IgD-negative memory B cell (primary cell): ENCODE measurements around the gene P2RX3. TPM values are rescaled to one million over a fixed set of nuclear protein-coding genes. Genes with fewer than 3 reads are reported as not detected.
A peak's percentile ranks its signal among the peaks of the same experiment; 100 is the strongest.

ENCODE experiments used
- H3K27ac Mint-ChIP-seq, 3 donors: one replicate each; pipeline ENCODE4 v1.8.0; 2020 to 2022; ENCODE audit warnings: mild to moderate bottlenecking in 3 of 3, mixed read lengths in 3 of 3, moderate library complexity in 1 of 3
- H3K27me3 Mint-ChIP-seq: one replicate; pipeline ENCODE4 v1.8.0; 2021; ENCODE audit warnings: mixed read lengths
- H3K36me3 Mint-ChIP-seq: one replicate; pipeline ENCODE4 v1.8.0; 2020; ENCODE audit warnings: mild to moderate bottlenecking, mixed read lengths
- H3K4me1 Mint-ChIP-seq, 3 donors: one replicate each; pipeline ENCODE4 v1.8.0; 2020 to 2022; ENCODE audit warnings: mixed read lengths in 3 of 3, mild to moderate bottlenecking in 1 of 3
- H3K4me3 Mint-ChIP-seq, 4 donors: one replicate each; pipeline ENCODE4 v1.8.0; 2020 to 2022; ENCODE audit warnings: mild to moderate bottlenecking in 4 of 4, mixed read lengths in 4 of 4, moderate library complexity in 3 of 4
- H3K9me3 Mint-ChIP-seq, 3 donors: one replicate each; pipeline ENCODE4 v1.8.0; 2020 to 2021; ENCODE audit warnings: mixed read lengths in 3 of 3, mild to moderate bottlenecking in 1 of 3
- polyA plus RNA-seq: library from polyadenylated mRNA; unstranded; fragments of 300-500 nt; fragmentation: Illumina TruSeq; gene quantifications from one replicate; pipeline ENCODE4 v1.2.3, GENCODE V29; 2021

The P2RX3 gene
- polyA plus RNA-seq, 1 donor from 2014 or later: not detected

DNA sequence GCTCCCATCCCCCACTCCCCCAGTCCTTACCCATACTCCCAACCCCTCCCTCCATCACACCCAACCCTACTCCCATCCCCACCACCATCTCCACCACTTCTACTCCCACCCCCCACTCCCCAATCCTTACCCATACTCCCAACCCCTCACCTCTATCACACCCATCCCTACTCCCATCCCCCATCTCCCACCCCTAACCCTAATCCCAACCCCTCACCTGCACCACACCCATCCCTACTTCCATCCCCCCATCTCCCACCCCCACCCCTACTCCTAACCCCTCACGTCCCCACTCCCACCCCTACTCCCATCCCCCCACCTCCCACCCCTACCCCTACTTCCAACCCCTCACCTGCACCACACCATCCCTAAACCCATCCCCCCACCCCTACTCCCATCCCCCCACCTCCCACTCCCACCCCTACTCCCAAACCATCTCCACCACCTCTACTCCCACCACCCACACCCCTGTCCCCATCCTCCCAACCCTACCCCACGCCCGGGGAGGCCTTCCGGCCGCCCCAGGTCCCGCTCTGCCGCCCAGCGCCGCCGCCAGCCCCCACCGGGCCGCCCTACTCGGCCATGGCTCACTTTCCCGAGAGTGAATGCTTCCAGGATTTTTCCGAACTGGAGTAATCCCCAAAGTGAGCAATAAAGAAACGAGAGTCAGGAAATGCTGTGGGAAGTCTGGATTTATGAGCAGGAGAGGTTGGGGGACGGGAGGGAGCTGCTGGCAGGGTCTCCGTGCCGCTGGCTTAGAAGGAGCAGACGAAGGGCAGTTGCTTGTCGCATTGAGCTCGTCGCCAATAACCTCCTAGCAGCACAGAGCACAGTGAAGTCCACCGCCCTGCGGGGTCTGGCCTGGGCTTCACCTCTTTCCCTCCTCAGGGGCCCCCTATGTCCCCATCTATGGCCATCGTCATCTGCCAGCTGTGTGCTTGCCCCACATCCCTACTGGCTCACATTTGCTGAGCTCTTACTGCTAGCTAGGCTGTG lies 38.2 kb downstream of the P2RX3 start:
- Mint-ChIP-seq H3K4me1 (no peaks in the 10 kb centered on the region), H3K4me3 (no peak overlapping the region), H3K36me3 (no peaks in the 10 kb centered on the region), H3K27me3 (peaks cover 5% of the 10 kb centered on the region), H3K9me3 (peaks cover 0 to 3% (median 0%) of the 10 kb centered on the region in 3 donors), H3K27ac (no peak overlapping the region)

GRCh38 chr11:57377107-57377506 lies 39.0 kb downstream of the P2RX3 start:
- Mint-ChIP-seq H3K4me1 (no peaks in the 10 kb centered on the region), H3K4me3 (no peak overlapping the region), H3K36me3 (no peaks in the 10 kb centered on the region), H3K9me3 (peaks cover 0 to 3% (median 0%) of the 10 kb centered on the region in 3 donors), H3K27me3 (peaks cover 8% of the 10 kb centered on the region), H3K27ac (no peak overlapping the region)

- Mint-ChIP-seq H3K27ac (no peak overlapping the region), H3K27me3 (peaks cover 15% of the 10 kb centered on the region), H3K9me3 (peaks cover 0 to 3% (median 0%) of the 10 kb centered on the region in 3 donors), H3K4me3 (no peak overlapping the region), H3K4me1 (no peaks in the 10 kb centered on the region), H3K36me3 (no peaks in the 10 kb centered on the region)
Observed at GRCh38 chr11:57378186-57378585, 40.0 kb downstream of the P2RX3 start.

DNA sequence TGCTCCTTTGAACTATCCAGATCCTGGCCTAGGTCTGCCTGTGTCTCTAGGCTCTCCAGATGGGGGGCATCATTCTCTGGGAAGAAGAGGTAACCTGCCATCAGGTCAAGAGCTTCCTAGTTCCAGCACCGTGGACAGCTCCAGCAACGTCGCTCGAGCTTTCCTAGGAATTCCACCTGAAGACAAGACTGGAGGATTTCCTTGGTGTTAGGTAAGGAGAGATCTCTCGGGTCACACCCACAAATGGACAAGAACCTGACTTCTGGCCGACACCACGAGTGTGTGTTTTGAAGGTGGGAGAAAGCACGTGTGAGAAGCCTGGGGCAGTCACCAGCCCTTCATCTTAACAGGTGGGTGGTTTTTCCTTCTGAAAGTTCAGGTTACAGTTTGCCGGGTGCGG lies 41.6 kb downstream of the P2RX3 start:
- H3K4me3 Mint-ChIP-seq: no peak overlapping the region
- peaks cover 15% of the 10 kb centered on the region for H3K27me3 Mint-ChIP-seq
- no peaks in the 10 kb centered on the region for H3K36me3 Mint-ChIP-seq
- no peak overlapping the region for H3K27ac Mint-ChIP-seq
- H3K9me3 Mint-ChIP-seq: peaks cover 0 to 3% (median 2%) of the 10 kb centered on the region in 3 donors
- no peaks in the 10 kb centered on the region for H3K4me1 Mint-ChIP-seq

DNA sequence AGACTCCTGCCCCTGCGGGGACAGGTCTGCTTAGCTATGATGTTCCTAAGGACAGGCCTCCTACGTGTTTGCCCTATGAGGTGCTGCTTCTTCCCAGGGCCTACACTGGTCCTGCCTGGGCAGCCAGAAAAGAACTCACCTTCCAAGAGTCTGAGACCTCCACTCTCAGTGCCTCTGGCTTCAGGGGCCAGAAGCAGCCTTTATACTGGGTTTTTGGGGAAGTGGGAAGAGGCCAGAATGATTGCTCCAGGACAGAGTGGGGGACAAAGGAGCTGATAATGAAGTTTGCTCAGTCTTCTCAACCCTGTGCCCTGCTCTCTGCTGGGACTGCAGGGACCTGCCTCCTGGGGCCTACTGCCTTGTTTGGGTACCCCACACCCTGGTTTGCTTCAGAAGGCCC lies 42.8 kb downstream of the P2RX3 start, which contains the start of gene PRG3:
PRG3 (minus strand) TSS at position 176 of the 400 bp plus-strand sequence. CDS start 442 bp downstream, outside the sequence.
- Mint-ChIP-seq H3K9me3 (peaks cover 0 to 3% (median 2%) of the 10 kb centered on the region in 3 donors), H3K36me3 (no peaks in the 10 kb centered on the region), H3K4me1 (no peaks in the 10 kb centered on the region), H3K27me3 (peaks cover 15% of the 10 kb centered on the region), H3K27ac (no peak within 1 kb of the TSS), H3K4me3 (no peak within 1 kb of the TSS)

DNA sequence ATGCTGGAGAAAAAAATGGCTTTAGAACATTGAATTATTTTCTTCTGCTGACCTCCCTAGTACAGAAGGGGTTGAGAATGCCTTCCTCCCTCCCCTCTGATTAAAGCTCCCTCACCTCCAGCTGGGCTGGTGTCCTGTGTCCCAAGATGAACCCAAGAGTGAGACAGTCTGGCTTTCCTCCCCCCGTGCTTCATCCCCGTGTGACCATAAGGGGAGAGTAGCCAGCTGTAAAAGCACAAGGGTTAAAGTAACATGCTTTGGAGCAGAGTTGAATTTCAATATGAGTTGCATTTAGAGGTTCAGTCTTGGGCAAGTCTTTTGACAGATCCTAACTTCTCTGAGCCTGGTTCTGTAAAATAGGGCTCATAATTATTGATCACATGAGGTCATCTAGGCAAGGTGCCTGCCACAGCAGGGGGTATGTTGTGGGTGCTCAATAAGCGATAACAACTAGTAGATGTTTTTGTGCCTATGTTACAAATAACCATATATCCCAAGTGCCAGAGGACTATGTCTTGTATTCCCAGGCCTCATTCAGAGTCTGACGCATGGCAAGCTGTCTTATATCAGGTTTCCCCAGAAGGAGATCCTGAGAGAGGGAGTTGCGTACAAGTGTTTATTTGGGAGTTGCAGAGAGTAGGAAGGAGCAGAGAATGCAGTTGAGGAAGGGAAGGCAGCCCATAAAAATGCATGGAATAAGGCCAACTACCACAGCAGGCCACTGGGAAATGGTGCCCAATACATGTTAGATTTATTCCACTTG lies 48.2 kb downstream of the P2RX3 start:
- Mint-ChIP-seq H3K4me1 (no peaks in the 10 kb centered on the region), H3K36me3 (no peaks in the 10 kb centered on the region), H3K4me3 (no peak overlapping the region), H3K27ac (no peak overlapping the region), H3K27me3 (peaks cover 10% of the 10 kb centered on the region), H3K9me3 (peaks cover 0 to 2% (median 0%) of the 10 kb centered on the region in 3 donors)

- Mint-ChIP-seq H3K4me1 (no peaks in the 10 kb centered on the region), H3K9me3 (peaks cover 0 to 2% (median 0%) of the 10 kb centered on the region in 3 donors), H3K4me3 (no peak overlapping the region), H3K27me3 (peaks cover 5% of the 10 kb centered on the region), H3K36me3 (no peaks in the 10 kb centered on the region), H3K27ac (peak overlapping the region in 1 of 3 donors; percentile 31)
Observed at GRCh38 chr11:57387289-57388030, 49.3 kb downstream of the P2RX3 start.

DNA sequence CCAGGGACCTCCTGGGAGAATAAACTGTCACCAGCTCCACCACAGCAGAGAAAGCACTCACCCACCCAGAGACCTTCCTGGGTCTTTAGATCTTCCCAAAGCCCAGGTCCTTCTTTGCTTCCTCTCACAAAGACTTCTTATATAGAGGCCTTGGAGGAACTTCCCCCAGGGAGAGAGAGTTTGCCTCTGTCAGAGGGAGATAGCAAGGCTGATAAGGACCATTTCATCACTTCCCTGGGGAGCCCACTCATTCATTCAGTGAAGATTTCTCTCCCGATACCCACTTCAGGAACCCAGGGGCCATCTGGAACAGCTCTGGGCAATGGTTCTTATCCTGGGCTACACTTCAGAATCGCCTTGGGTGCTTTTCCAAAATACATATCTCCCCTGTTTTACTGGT lies 52.4 kb downstream of the P2RX3 start, which contains the start of gene PRG2:
PRG2 (minus strand) TSS at position 116 of the 400 bp plus-strand sequence. CDS start 706 bp downstream, outside the sequence.
- Mint-ChIP-seq H3K9me3 (no peaks in the 10 kb centered on the region), H3K36me3 (no peaks in the 10 kb centered on the region), H3K27ac (no peak within 1 kb of the TSS), H3K27me3 (no peaks in the 10 kb centered on the region), H3K4me1 (no peaks in the 10 kb centered on the region), H3K4me3 (no peak within 1 kb of the TSS)

DNA sequence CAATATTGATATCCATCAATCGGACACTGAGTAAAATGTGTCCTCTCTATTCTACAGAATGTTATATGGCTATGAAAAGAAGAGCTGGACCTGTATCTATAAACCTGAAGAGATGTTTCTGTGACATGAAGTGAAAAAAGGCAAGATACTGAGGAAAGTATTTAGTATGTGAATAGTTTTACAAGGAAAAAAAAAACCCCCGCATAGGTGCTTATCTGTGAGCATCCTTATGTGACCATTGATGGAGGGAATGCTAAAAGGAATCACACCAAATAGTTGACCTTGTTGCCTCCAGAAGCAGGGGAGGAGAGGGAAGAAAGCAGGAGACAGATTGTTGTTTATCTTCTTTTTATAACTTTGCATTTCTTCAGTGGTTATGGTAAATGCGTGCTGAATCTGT lies 53.0 kb downstream of the P2RX3 start:
- H3K36me3 Mint-ChIP-seq: no peaks in the 10 kb centered on the region
- no peak overlapping the region for H3K4me3 Mint-ChIP-seq
- no peaks in the 10 kb centered on the region for H3K27me3 Mint-ChIP-seq
- no peaks in the 10 kb centered on the region for H3K4me1 Mint-ChIP-seq
- H3K9me3 Mint-ChIP-seq: no peaks in the 10 kb centered on the region
- H3K27ac Mint-ChIP-seq: no peak overlapping the region

GRCh38 chr11:57391539-57391938 lies 53.4 kb downstream of the P2RX3 start:
- Mint-ChIP-seq H3K36me3 (no peaks in the 10 kb centered on the region), H3K9me3 (no peaks in the 10 kb centered on the region), H3K4me3 (no peak overlapping the region), H3K27ac (no peak overlapping the region), H3K4me1 (no peaks in the 10 kb centered on the region), H3K27me3 (no peaks in the 10 kb centered on the region)

- no peaks in the 10 kb centered on the region for H3K4me1 Mint-ChIP-seq
- H3K4me3 Mint-ChIP-seq: no peak overlapping the region
- no peaks in the 10 kb centered on the region for H3K9me3 Mint-ChIP-seq
- H3K36me3 Mint-ChIP-seq: no peaks in the 10 kb centered on the region
- no peak overlapping the region for H3K27ac Mint-ChIP-seq
- H3K27me3 Mint-ChIP-seq: no peaks in the 10 kb centered on the region
Observed at GRCh38 chr11:57392066-57392762, 54.1 kb downstream of the P2RX3 start.

- no peaks in the 10 kb centered on the region for H3K27me3 Mint-ChIP-seq
- H3K4me3 Mint-ChIP-seq: peak overlapping the region in 1 of 4 donors; percentile 56
- H3K27ac Mint-ChIP-seq: no peak overlapping the region
- H3K4me1 Mint-ChIP-seq: no peaks in the 10 kb centered on the region
- no peaks in the 10 kb centered on the region for H3K9me3 Mint-ChIP-seq
- no peaks in the 10 kb centered on the region for H3K36me3 Mint-ChIP-seq
Observed at GRCh38 chr11:57392763-57393105, 54.6 kb downstream of the P2RX3 start.

DNA sequence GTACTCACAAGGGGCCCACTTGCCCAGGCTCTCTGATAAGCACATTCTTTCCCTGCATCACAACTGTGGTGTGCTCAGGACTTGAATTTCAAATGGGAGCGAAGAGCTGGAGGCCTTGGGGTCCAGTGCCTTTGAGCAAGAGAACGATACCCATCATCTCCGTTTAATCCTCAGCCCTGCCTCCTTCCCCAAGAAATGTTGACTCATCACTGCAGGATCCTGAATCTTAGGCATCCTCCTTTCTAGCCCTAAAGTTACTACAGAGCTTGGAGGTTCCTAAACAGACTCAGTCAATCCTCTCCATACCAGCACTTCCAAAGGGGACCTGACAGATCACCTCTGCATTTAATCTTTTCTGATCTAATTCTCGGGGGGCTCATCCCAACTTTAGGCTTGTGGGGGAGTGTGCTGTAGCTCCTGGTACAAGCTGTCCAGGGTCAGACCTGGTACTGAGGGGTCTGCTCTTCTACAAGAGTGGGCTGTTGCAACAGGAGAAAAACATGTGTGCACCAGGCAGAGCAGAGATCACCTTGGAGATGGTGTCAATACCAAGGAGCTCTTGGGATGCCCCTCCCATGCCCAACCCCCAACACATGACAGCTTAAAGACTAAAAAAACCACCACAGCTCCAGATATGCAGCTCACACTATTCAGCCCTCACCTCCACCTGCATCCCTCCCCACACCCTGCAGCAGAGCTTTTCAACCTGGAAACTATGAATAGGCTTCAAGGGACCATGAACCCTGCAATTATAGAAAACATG lies 56.2 kb downstream of the P2RX3 start:
- no peaks in the 10 kb centered on the region for H3K4me1 Mint-ChIP-seq
- H3K27me3 Mint-ChIP-seq: no peaks in the 10 kb centered on the region
- no peaks in the 10 kb centered on the region for H3K9me3 Mint-ChIP-seq
- no peak overlapping the region for H3K27ac Mint-ChIP-seq
- H3K36me3 Mint-ChIP-seq: no peaks in the 10 kb centered on the region
- H3K4me3 Mint-ChIP-seq: no peak overlapping the region
